ENCODE data around the gene PPHLN1.

PPHLN1 gene

DNA sequence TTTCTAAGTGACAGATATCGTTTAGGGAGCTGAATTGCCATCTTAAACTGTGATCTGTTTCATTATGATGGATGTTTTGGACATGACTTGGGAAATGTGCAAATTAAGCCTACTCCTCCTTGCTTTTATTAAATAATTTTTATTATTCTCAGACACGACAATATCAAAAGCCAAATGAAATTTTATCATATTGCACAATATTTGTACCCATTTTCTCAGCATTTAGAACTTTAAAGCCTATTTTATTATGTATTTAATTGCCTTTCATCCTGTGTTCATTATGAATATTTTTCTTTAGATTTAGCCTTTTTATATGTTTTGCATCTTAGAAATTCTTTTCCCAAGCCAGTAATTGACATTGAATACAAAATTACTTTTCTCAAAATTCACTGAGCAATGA, 102.9 kb downstream of the PPHLN1 start:
- H3K27me3 ChIP-seq (ENCODE audit: control insufficient read depth in 3 of 3, insufficient read depth in 3 of 3, low read depth in 1 of 3, low read length in 3 of 3): no peaks in the 10 kb centered on the region
- peaks cover 0 to 34% of the 10 kb centered on the region in 2 donors for H3K36me3 ChIP-seq (replicated peaks in 1 of 2; ENCODE audit: control insufficient read depth in 2 of 2, insufficient read depth in 2 of 2, low read length in 2 of 2)
- H2BK12ac ChIP-seq (ENCODE audit: low read length): no peak overlapping the region
- no peak for DNase-seq (ENCODE audit: low spot score)
- no peak overlapping the region for H4K8ac ChIP-seq (ENCODE audit: low read depth, low read length)
- H3K4me2 ChIP-seq (ENCODE audit: insufficient read depth, low read length, poor library complexity, severe bottlenecking): no peak overlapping the region
- no peak overlapping the region for H3K14ac ChIP-seq (ENCODE audit: low read length)
- no peak overlapping the region for H2BK5ac ChIP-seq (ENCODE audit: low read length)
- WGBS, 2 donors (ENCODE audit: extremely low coverage in 2 of 2, insufficient read length in 2 of 2, insufficient replicate concordance in 1 of 2): no CpG with 5 or more reads among the region's 2 CpGs
- no peak overlapping the region for H2BK15ac ChIP-seq (ENCODE audit: low read length)
- H3K4me3 ChIP-seq (ENCODE audit: low read length in 2 of 2): no peak overlapping the region
- H2AFZ ChIP-seq (ENCODE audit: low read length): no peak overlapping the region
- no peak overlapping the region for H3K23ac ChIP-seq (ENCODE audit: low read depth, low read length, poor library complexity)
- no peak overlapping the region for H2BK120ac ChIP-seq (ENCODE audit: low read depth, low read length)
- no peaks in the 10 kb centered on the region for H3K9me3 ChIP-seq (replicated peaks in 1 of 2; ENCODE audit: control insufficient read depth in 2 of 2, insufficient read depth in 1 of 2, low read depth in 1 of 2, low read length in 2 of 2)
- H3K4me1 ChIP-seq (ENCODE audit: control insufficient read depth in 2 of 2, insufficient read depth in 1 of 2, low read depth in 1 of 2, low read length in 2 of 2): no peaks in the 10 kb centered on the region
- no peak overlapping the region for H3K4ac ChIP-seq (ENCODE audit: low read length)
- H3K18ac ChIP-seq (ENCODE audit: low read length): no peak overlapping the region
- no peak overlapping the region for H4K91ac ChIP-seq (ENCODE audit: low read depth, low read length, poor library complexity)
- no peak overlapping the region for H3K9ac ChIP-seq (ENCODE audit: low read depth, low read length, poor library complexity)
- no peak overlapping the region for H2AK5ac ChIP-seq (ENCODE audit: low read depth, low read length)
- no peaks in the 10 kb centered on the region for H3K79me1 ChIP-seq (ENCODE audit: low read depth, low read length)
- H3K27ac ChIP-seq (replicated peaks; ENCODE audit: low read length): no peak overlapping the region

DNA sequence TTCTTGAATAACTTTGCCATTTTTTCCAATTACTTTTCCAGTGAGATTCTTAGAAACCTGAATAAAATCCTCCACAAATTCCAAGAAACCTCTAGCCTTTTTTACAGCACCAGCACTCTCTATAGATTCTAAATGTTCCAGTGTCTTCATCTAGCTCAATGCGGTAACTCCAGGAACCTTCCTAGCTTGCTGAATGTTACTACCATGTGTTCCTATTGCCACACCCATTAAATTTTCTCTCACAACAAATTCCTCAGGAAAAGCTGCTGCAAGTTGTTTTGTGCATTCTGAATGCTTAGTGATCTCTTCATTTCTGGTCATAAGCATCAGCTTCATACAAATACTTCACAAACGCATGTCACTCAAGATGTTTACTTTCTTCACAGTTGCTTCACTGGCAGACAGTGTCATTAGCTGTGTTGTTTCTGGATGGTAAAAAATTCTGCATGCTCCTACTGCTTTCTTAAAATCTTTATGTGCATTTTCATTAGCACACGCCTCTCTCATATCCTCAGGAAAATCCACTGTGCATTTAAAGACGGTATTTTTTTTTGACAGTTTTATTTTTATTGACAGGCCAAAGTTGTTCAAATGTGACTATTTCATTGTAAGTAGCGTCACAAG, 106.7 kb downstream of the PPHLN1 start:
- no peak overlapping the region for H2BK15ac ChIP-seq (ENCODE audit: low read length)
- H3K79me1 ChIP-seq (ENCODE audit: low read depth, low read length): no peaks in the 10 kb centered on the region
- H3K4me3 ChIP-seq (ENCODE audit: low read length in 2 of 2): no peak overlapping the region
- no peak overlapping the region for H3K4ac ChIP-seq (ENCODE audit: low read length)
- no CpG with 5 or more reads among the region's 5 CpGs for WGBS, 2 donors (ENCODE audit: extremely low coverage in 2 of 2, insufficient read length in 2 of 2, insufficient replicate concordance in 1 of 2)
- no peak overlapping the region for H2BK120ac ChIP-seq (ENCODE audit: low read depth, low read length)
- H3K9ac ChIP-seq (ENCODE audit: low read depth, low read length, poor library complexity): no peak overlapping the region
- H3K4me2 ChIP-seq (ENCODE audit: insufficient read depth, low read length, poor library complexity, severe bottlenecking): no peak overlapping the region
- no peak overlapping the region for H3K23ac ChIP-seq (ENCODE audit: low read depth, low read length, poor library complexity)
- H3K4me1 ChIP-seq (ENCODE audit: control insufficient read depth in 2 of 2, insufficient read depth in 1 of 2, low read depth in 1 of 2, low read length in 2 of 2): no peaks in the 10 kb centered on the region
- no peaks in the 10 kb centered on the region for H3K27me3 ChIP-seq (ENCODE audit: control insufficient read depth in 3 of 3, insufficient read depth in 3 of 3, low read depth in 1 of 3, low read length in 3 of 3)
- no peak for DNase-seq (ENCODE audit: low spot score)
- H3K9me3 ChIP-seq (replicated peaks in 1 of 2; ENCODE audit: control insufficient read depth in 2 of 2, insufficient read depth in 1 of 2, low read depth in 1 of 2, low read length in 2 of 2): no peaks in the 10 kb centered on the region
- H3K18ac ChIP-seq (ENCODE audit: low read length): no peak overlapping the region
- H2BK5ac ChIP-seq (ENCODE audit: low read length): no peak overlapping the region
- no peak overlapping the region for H4K8ac ChIP-seq (ENCODE audit: low read depth, low read length)
- no peak overlapping the region for H2BK12ac ChIP-seq (ENCODE audit: low read length)
- no peak overlapping the region for H3K14ac ChIP-seq (ENCODE audit: low read length)
- no peak overlapping the region for H3K27ac ChIP-seq (replicated peaks; ENCODE audit: low read length)
- H3K36me3 ChIP-seq (replicated peaks in 1 of 2; ENCODE audit: control insufficient read depth in 2 of 2, insufficient read depth in 2 of 2, low read length in 2 of 2): peaks cover 0 to 31% of the 10 kb centered on the region in 2 donors
- no peak overlapping the region for H4K91ac ChIP-seq (ENCODE audit: low read depth, low read length, poor library complexity)
- H2AK5ac ChIP-seq (ENCODE audit: low read depth, low read length): no peak overlapping the region
- no peak overlapping the region for H2AFZ ChIP-seq (ENCODE audit: low read length)

DNA sequence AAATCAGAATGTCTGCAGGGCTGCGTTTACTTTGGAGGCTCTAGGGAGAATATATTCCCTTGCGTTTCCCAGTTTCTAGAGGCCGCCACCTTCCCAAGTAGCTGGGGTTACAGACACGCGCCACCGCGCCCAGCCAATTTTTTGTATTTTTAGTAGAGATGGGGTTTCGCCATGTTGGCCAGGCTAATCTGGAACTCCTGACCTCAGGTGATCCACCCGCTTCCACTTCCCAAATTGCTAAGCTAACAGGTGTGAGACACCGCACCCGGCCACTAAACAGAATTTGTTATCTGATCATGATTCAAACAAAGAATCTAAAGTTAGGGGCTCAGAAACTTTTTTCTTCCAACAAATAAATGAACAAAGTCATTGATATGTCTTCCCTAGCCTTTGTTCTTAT, 114.6 kb downstream of the PPHLN1 start:
- no peak overlapping the region for H4K91ac ChIP-seq (ENCODE audit: low read depth, low read length, poor library complexity)
- no peaks in the 10 kb centered on the region for H3K27me3 ChIP-seq (ENCODE audit: control insufficient read depth in 3 of 3, insufficient read depth in 3 of 3, low read depth in 1 of 3, low read length in 3 of 3)
- WGBS, 2 donors (ENCODE audit: extremely low coverage in 2 of 2, insufficient read length in 2 of 2, insufficient replicate concordance in 1 of 2): no CpG with 5 or more reads among the region's 11 CpGs
- H2BK12ac ChIP-seq (ENCODE audit: low read length): no peak overlapping the region
- H3K14ac ChIP-seq (ENCODE audit: low read length): no peak overlapping the region
- H3K4me1 ChIP-seq (ENCODE audit: control insufficient read depth in 2 of 2, insufficient read depth in 1 of 2, low read depth in 1 of 2, low read length in 2 of 2): no peaks in the 10 kb centered on the region
- H3K18ac ChIP-seq (ENCODE audit: low read length): no peak overlapping the region
- no peaks in the 10 kb centered on the region for H3K79me1 ChIP-seq (ENCODE audit: low read depth, low read length)
- H3K9ac ChIP-seq (ENCODE audit: low read depth, low read length, poor library complexity): no peak overlapping the region
- H2AFZ ChIP-seq (ENCODE audit: low read length): no peak overlapping the region
- H2BK5ac ChIP-seq (ENCODE audit: low read length): no peak overlapping the region
- no peak overlapping the region for H3K27ac ChIP-seq (replicated peaks; ENCODE audit: low read length)
- no peak overlapping the region for H3K4me2 ChIP-seq (ENCODE audit: insufficient read depth, low read length, poor library complexity, severe bottlenecking)
- no peak overlapping the region for H3K4ac ChIP-seq (ENCODE audit: low read length)
- no peak overlapping the region for H3K23ac ChIP-seq (ENCODE audit: low read depth, low read length, poor library complexity)
- no peak for DNase-seq (ENCODE audit: low spot score)
- H2BK15ac ChIP-seq (ENCODE audit: low read length): no peak overlapping the region
- H3K9me3 ChIP-seq (replicated peaks in 1 of 2; ENCODE audit: control insufficient read depth in 2 of 2, insufficient read depth in 1 of 2, low read depth in 1 of 2, low read length in 2 of 2): peaks cover 0 to 13% of the 10 kb centered on the region in 2 donors
- H3K4me3 ChIP-seq (ENCODE audit: low read length in 2 of 2): no peak overlapping the region
- H2AK5ac ChIP-seq (ENCODE audit: low read depth, low read length): no peak overlapping the region
- no peak overlapping the region for H4K8ac ChIP-seq (ENCODE audit: low read depth, low read length)
- H2BK120ac ChIP-seq (ENCODE audit: low read depth, low read length): no peak overlapping the region
- peaks cover 3 to 49% of the 10 kb centered on the region in 2 donors for H3K36me3 ChIP-seq (replicated peaks in 1 of 2; ENCODE audit: control insufficient read depth in 2 of 2, insufficient read depth in 2 of 2, low read length in 2 of 2)

DNA sequence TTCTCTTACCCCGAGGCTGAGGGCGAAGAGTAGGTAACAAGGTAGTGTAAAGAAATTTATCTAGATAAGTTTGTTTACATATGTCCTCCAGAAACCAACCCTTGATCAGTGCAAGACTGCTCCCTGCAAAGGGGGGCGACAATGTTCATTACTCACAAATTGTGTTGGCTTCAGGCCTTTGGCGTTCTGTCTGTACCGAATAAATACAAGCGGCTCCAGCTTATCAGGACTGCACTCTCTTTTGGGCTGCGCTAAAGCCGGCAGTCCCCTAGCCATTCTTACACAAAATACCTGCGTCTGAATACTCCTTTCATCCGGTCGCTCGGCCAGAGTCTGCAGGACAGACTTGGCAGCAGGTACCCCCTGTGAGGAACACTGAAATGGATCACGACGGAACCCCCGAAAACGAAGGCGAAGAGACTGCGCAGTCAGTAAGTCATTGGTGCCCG, 116.4 kb downstream of the PPHLN1 start:
- H2BK12ac ChIP-seq (ENCODE audit: low read length): no peak overlapping the region
- no peak overlapping the region for H3K4ac ChIP-seq (ENCODE audit: low read length)
- H3K79me1 ChIP-seq (ENCODE audit: low read depth, low read length): no peaks in the 10 kb centered on the region
- H3K4me3 ChIP-seq (ENCODE audit: low read length in 2 of 2): no peak overlapping the region
- no peak overlapping the region for H2AK5ac ChIP-seq (ENCODE audit: low read depth, low read length)
- peaks cover 4 to 65% of the 10 kb centered on the region in 2 donors for H3K36me3 ChIP-seq (replicated peaks in 1 of 2; ENCODE audit: control insufficient read depth in 2 of 2, insufficient read depth in 2 of 2, low read length in 2 of 2)
- no peak for DNase-seq (ENCODE audit: low spot score)
- no CpG with 5 or more reads among the region's 19 CpGs for WGBS, 2 donors (ENCODE audit: extremely low coverage in 2 of 2, insufficient read length in 2 of 2, insufficient replicate concordance in 1 of 2)
- no peak overlapping the region for H3K4me2 ChIP-seq (ENCODE audit: insufficient read depth, low read length, poor library complexity, severe bottlenecking)
- H3K23ac ChIP-seq (ENCODE audit: low read depth, low read length, poor library complexity): no peak overlapping the region
- H3K9ac ChIP-seq (ENCODE audit: low read depth, low read length, poor library complexity): no peak overlapping the region
- no peak overlapping the region for H2AFZ ChIP-seq (ENCODE audit: low read length)
- no peaks in the 10 kb centered on the region for H3K27me3 ChIP-seq (ENCODE audit: control insufficient read depth in 3 of 3, insufficient read depth in 3 of 3, low read depth in 1 of 3, low read length in 3 of 3)
- no peak overlapping the region for H3K14ac ChIP-seq (ENCODE audit: low read length)
- no peak overlapping the region for H2BK15ac ChIP-seq (ENCODE audit: low read length)
- peaks cover 0 to 15% of the 10 kb centered on the region in 2 donors for H3K9me3 ChIP-seq (replicated peaks in 1 of 2; ENCODE audit: control insufficient read depth in 2 of 2, insufficient read depth in 1 of 2, low read depth in 1 of 2, low read length in 2 of 2)
- no peaks in the 10 kb centered on the region for H3K4me1 ChIP-seq (ENCODE audit: control insufficient read depth in 2 of 2, insufficient read depth in 1 of 2, low read depth in 1 of 2, low read length in 2 of 2)
- H3K27ac ChIP-seq (replicated peaks; ENCODE audit: low read length): no peak overlapping the region
- no peak overlapping the region for H3K18ac ChIP-seq (ENCODE audit: low read length)
- H4K91ac ChIP-seq (ENCODE audit: low read depth, low read length, poor library complexity): no peak overlapping the region
- H2BK5ac ChIP-seq (ENCODE audit: low read length): no peak overlapping the region
- H4K8ac ChIP-seq (ENCODE audit: low read depth, low read length): no peak overlapping the region
- H2BK120ac ChIP-seq (ENCODE audit: low read depth, low read length): no peak overlapping the region

Data from neuronal stem cell (in vitro differentiated cells).